Liver (tissue), 9 donors: ENCODE measurements around the gene KRT81. TPM values are rescaled to one million over a fixed set of nuclear protein-coding genes. Genes with fewer than 3 reads are reported as not detected.

Experiments
- DNase-seq: peaks from one replicate; pipeline ENCODE4 v3.0.0-alpha.2; 2017; ENCODE audit warnings: low spot score
- H3K27ac ChIP-seq, 2 donors: one replicate each; pipeline ENCODE4 v1.7.0; 2013; ENCODE audit warnings: inconsistent platforms in 2 of 2, low read length in 2 of 2, control low read depth in 1 of 2, low read depth in 1 of 2, mild to moderate bottlenecking in 1 of 2
- H3K27me3 ChIP-seq, 4 donors: one replicate each; pipeline versions ENCODE4 v1.6.1 to v1.7.0; 2013; ENCODE audit warnings: low read length in 3 of 4, inconsistent platforms in 1 of 4, mild to moderate bottlenecking in 1 of 4, moderate library complexity in 1 of 4; ENCODE audit not compliant: control insufficient read depth in 4 of 4, insufficient read depth in 4 of 4
- H3K36me3 ChIP-seq, 4 donors: one replicate each; pipeline versions ENCODE4 v1.6.1 to v1.7.0; 2013; ENCODE audit warnings: low read length in 3 of 4, mild to moderate bottlenecking in 3 of 4, low read depth in 1 of 4, moderate library complexity in 1 of 4; ENCODE audit not compliant: control insufficient read depth in 4 of 4, insufficient read depth in 3 of 4
- H3K4me1 ChIP-seq, 4 donors: one replicate each; pipeline versions ENCODE4 v1.6.1 to v1.7.0; 2013; ENCODE audit warnings: low read length in 3 of 4, mild to moderate bottlenecking in 3 of 4, moderate library complexity in 1 of 4; ENCODE audit not compliant: control insufficient read depth in 4 of 4, insufficient read depth in 4 of 4
- H3K4me3 ChIP-seq, 3 donors: one replicate each; pipeline versions ENCODE4 v1.6.1 to v1.7.0; 2013; ENCODE audit warnings: low read length in 3 of 3, control low read depth in 1 of 3, low read depth in 1 of 3, mild to moderate bottlenecking in 1 of 3
- H3K9ac ChIP-seq, 2 donors: one replicate each; pipeline ENCODE4 v1.7.0; 2013; ENCODE audit warnings: low read length in 2 of 2, mild to moderate bottlenecking in 2 of 2, moderate library complexity in 2 of 2, control low read depth in 1 of 2, low read depth in 1 of 2
- H3K9me3 ChIP-seq, 4 donors: one replicate each; pipeline versions ENCODE4 v1.6.1 to v1.7.0; 2013; ENCODE audit warnings: low read length in 3 of 4; ENCODE audit not compliant: control insufficient read depth in 4 of 4
- ATF3 ChIP-seq: IDR thresholded peaks from 2 replicates; pipeline ENCODE4 v1.6.1; 2016; ENCODE audit warnings: antibody characterized with exemption
- CTCF ChIP-seq: fragments of 150-350 bp; IDR thresholded peaks from 2 replicates; pipeline ENCODE4 v1.5.1; 2017; ENCODE audit warnings: improper control_type of control experiment, low read depth, low read length; ENCODE audit not compliant: missing input control
- EGR1 ChIP-seq, 2 donors: IDR thresholded peaks; 2 replicates each; pipeline ENCODE4 v1.6.1; 2016 to 2018; ENCODE audit warnings: antibody characterized with exemption in 2 of 2, low read depth in 2 of 2
- FOXA1 ChIP-seq: IDR thresholded peaks from 2 replicates; pipeline ENCODE4 v1.6.1; 2016; ENCODE audit warnings: antibody characterized with exemption
- FOXA2 ChIP-seq: IDR thresholded peaks from 2 replicates; pipeline ENCODE4 v1.6.1; 2016; ENCODE audit warnings: antibody characterized with exemption
- GABPA ChIP-seq, 2 donors: IDR thresholded peaks in 1 of 2; conservative IDR thresholded peaks in 1 of 2; 2 replicates each; pipeline ENCODE4 v1.6.1; 2016; ENCODE audit warnings: antibody characterized with exemption in 2 of 2, mild to moderate bottlenecking in 1 of 2, moderate library complexity in 1 of 2
- HNF4G ChIP-seq: IDR thresholded peaks from 2 replicates; pipeline ENCODE4 v1.6.1; 2016; ENCODE audit warnings: antibody characterized with exemption
- JUND ChIP-seq, 2 donors: IDR thresholded peaks; 2 replicates each; pipeline ENCODE4 v1.6.1; 2016; ENCODE audit warnings: antibody characterized with exemption in 2 of 2
- MAX ChIP-seq: IDR thresholded peaks from 2 replicates; pipeline ENCODE4 v1.6.1; 2016; ENCODE audit warnings: antibody characterized with exemption
- NR2F2 ChIP-seq: IDR thresholded peaks from 2 replicates; pipeline ENCODE4 v1.6.1; 2016; ENCODE audit warnings: antibody characterized with exemption
- REST ChIP-seq: IDR thresholded peaks from 2 replicates; pipeline ENCODE4 v1.6.1; 2016; ENCODE audit warnings: antibody characterized with exemption, mild to moderate bottlenecking
- RXRA ChIP-seq, 2 donors: IDR thresholded peaks; 2 replicates each; pipeline ENCODE4 v1.6.1; 2017 to 2018; ENCODE audit warnings: antibody characterized with exemption in 2 of 2, mild to moderate bottlenecking in 1 of 2
- SP1 ChIP-seq: IDR thresholded peaks from 2 replicates; pipeline ENCODE4 v1.6.1; 2018; ENCODE audit warnings: antibody characterized with exemption, mild to moderate bottlenecking
- TAF1 ChIP-seq: conservative IDR thresholded peaks from 2 replicates; pipeline ENCODE4 v1.6.1; 2016; ENCODE audit warnings: antibody characterized with exemption, mild to moderate bottlenecking
- YY1 ChIP-seq: IDR thresholded peaks from 2 replicates; pipeline ENCODE4 v1.6.1; 2016; ENCODE audit warnings: antibody characterized with exemption, mild to moderate bottlenecking
- ZBTB33 ChIP-seq: IDR thresholded peaks from 2 replicates; pipeline ENCODE4 v1.6.1; 2016; ENCODE audit warnings: antibody characterized with exemption
- WGBS: extraction: QIAGEN DNeasy Blood & Tissue Kit; methylation state at CpG from one replicate; pipeline ENCODE4 v1.1.7; 2013; 5-methylcytosine and 5-hydroxymethylcytosine counted together
- polyA plus RNA-seq, 2 donors: library from polyadenylated mRNA; stranded (reverse) in 1 of 2; unstranded in 1 of 2; fragments of 200-250 nt in 1 of 2; fragments of >200 nt in 1 of 2; fragmentation: Nextera tagmentation in 1 of 2; extraction: Ambion mirVana in 1 of 2; gene quantifications; one replicate each; pipeline versions ENCODE4 v1.2.1 to v1.2.3, GENCODE V29; 2013 to 2015
- total RNA-seq, 2 donors: library from RNA; depleted of rRNA; stranded (reverse); fragments of >200 nt; gene quantifications; one replicate each; pipeline ENCODE4 v1.2.3, GENCODE V29; 2014
- donor health status: healthy.
- donor health status: healthy.
- donor health status: healthy.
- donor health status: healthy.
- donor health status: healthy.

The KRT81 gene
- total and polyA plus RNA-seq, 4 donors: not detected

- Histone ChIP-seq H3K4me3 (no peak overlapping the region), H3K36me3 (no peaks in the 10 kb centered on the region), H3K27me3 (peaks cover 0 to 6% (median 0%) of the 10 kb centered on the region in 4 donors), H3K9ac (no peak overlapping the region), H3K9me3 (no peaks in the 10 kb centered on the region), H3K27ac (no peak overlapping the region), H3K4me1 (peaks cover 0 to under 1% (median 0%) of the 10 kb centered on the region in 4 donors)
- no peak for TF ChIP-seq ATF3
- TF ChIP-seq MAX: no peak
- TF ChIP-seq NR2F2: no peak
- no peak for TF ChIP-seq EGR1 (IDR thresholded peaks at IDR 0.05; ENCODE audit: low read depth in 2 of 2)
- WGBS: 78% methylated on average over 9 of the region's 9 CpGs
- no peak for DNase-seq
Observed at GRCh38 chr12:52313926-52314325, 22.6 kb upstream of the KRT81 start.

GRCh38 chr12:52313461-52313860 is 22.1 kb upstream of the KRT81 start:
- Histone ChIP-seq H3K4me1 (peaks cover 0 to 5% (median 0%) of the 10 kb centered on the region in 4 donors), H3K36me3 (no peaks in the 10 kb centered on the region), H3K27me3 (peaks cover 0 to 6% (median 0%) of the 10 kb centered on the region in 4 donors), H3K9ac (no peak overlapping the region), H3K27ac (no peak overlapping the region), H3K4me3 (no peak overlapping the region), H3K9me3 (no peaks in the 10 kb centered on the region)
- WGBS: 68% methylated on average over 3 of the region's 3 CpGs
- no peak for DNase-seq
- TF ChIP-seq YY1 (no peak), JUND (IDR thresholded peaks at IDR 0.05) (no peak)

GRCh38 chr12:52312086-52312485 is 20.8 kb upstream of the KRT81 start:
- no peak for DNase-seq
- no peak for TF ChIP-seq ATF3
- no peak for TF ChIP-seq ZBTB33
- TF ChIP-seq REST: no peak
- TF ChIP-seq GABPA (IDR thresholded peaks at IDR 0.05 in 1 of 2, conservative IDR thresholded peaks at IDR 0.05 in 1 of 2): no peak
- no peak for TF ChIP-seq CTCF
- no peak for TF ChIP-seq TAF1
- TF ChIP-seq YY1: no peak
- TF ChIP-seq JUND (IDR thresholded peaks at IDR 0.05): no peak
- TF ChIP-seq RXRA (IDR thresholded peaks at IDR 0.05): no peak
- no peak for TF ChIP-seq FOXA2
- TF ChIP-seq HNF4G: no peak
- TF ChIP-seq NR2F2: no peak
- no peak for TF ChIP-seq SP1
- TF ChIP-seq FOXA1: no peak
- 81% methylated on average over 4 of the region's 4 CpGs for WGBS
- H3K36me3 ChIP-seq: no peaks in the 10 kb centered on the region
- peaks cover 0 to 12% (median 3%) of the 10 kb centered on the region in 4 donors for H3K4me1 ChIP-seq
- peaks cover 0 to 8% (median 3%) of the 10 kb centered on the region in 4 donors for H3K27me3 ChIP-seq
- H3K9ac ChIP-seq: no peak overlapping the region
- H3K9me3 ChIP-seq: no peaks in the 10 kb centered on the region
- H3K27ac ChIP-seq: no peak overlapping the region
- no peak overlapping the region for H3K4me3 ChIP-seq
